HepG2 (cell line): ENCODE results near the gene ZNRF3. TPM values are rescaled to one million over a fixed set of nuclear protein-coding genes. Genes with fewer than 3 reads are reported as not detected.
A peak's percentile ranks its signal among the peaks of the same experiment; 100 is the strongest.

Source experiments
- ATAC-seq: fragments of 200-7000 bp; cut with Tn5 transposase; 3 replicates; pipeline ENCODE4 v1.9.1; 2020; ENCODE audit warnings: mild to moderate bottlenecking, moderate library complexity
- BruUV-seq: library from RNA; stranded (reverse); fragments of 400-500 nt; replicated peaks from 2 replicates; lab custom pipeline; 2021; lab: Mats Ljungman, UMichigan
- CTCF ChIA-PET: fragments of 300-600 bp; formaldehyde crosslinking; extraction: SDS; loops from one replicate; lab custom pipeline; 2021; ENCODE audit warnings: low total read pairs, inconsistent platforms, low intra/inter-chr PET ratio; lab: Yijun Ruan, JAX
- POLR2A ChIA-PET: fragments of 350-600 bp; sonication (Branson Sonifier 250); formaldehyde crosslinking; loops from one replicate; lab custom pipeline; 2020; ENCODE audit warnings: antibody characterized with exemption, inconsistent platforms; lab: Yijun Ruan, JAX
- DNase-seq: peaks from one replicate; pipeline ENCODE4 v3.0.0-alpha.2; 2015; ENCODE audit warnings: low spot score
- FAIRE-seq: peaks from 3 replicates; lab custom pipeline; 2011; peaks lifted over from hg19 to GRCh38; lab: Jason Lieb, UNC
- H2AFZ ChIP-seq: one replicate; pipeline ENCODE4 v1.6.1; 2011; ENCODE audit warnings: low read length, inconsistent platforms
- H3K27ac ChIP-seq: fragments of 300-600 bp; 3 replicates; pipeline ENCODE4 v1.8.0; 2011; ENCODE audit warnings: mixed run types, mild to moderate bottlenecking, mixed read lengths, low read length, inconsistent platforms; ENCODE audit not compliant: insufficient read depth; ENCODE audit errors: extremely low read length
- H3K27me3 ChIP-seq, 2 experiments: fragments of 200-600 bp in 1 of 2; 2 replicates in 1 of 2; 3 replicates in 1 of 2; pipeline versions ENCODE4 v1.6.0 to v1.8.0; 2011; ENCODE audit warnings: low read length in 2 of 2, mild to moderate bottlenecking in 2 of 2, moderate library complexity in 2 of 2, inconsistent platforms in 1 of 2; ENCODE audit not compliant: insufficient read depth in 2 of 2, control insufficient read depth in 1 of 2
- H3K36me3 ChIP-seq, 2 experiments: fragments of 200-600 bp in 1 of 2; replicated peaks in 1 of 2; 2 replicates in 1 of 2; 3 replicates in 1 of 2; pipeline versions ENCODE4 v1.5.1 to v1.8.0; 2011; ENCODE audit warnings: low read length in 2 of 2, inconsistent platforms in 1 of 2; ENCODE audit not compliant: insufficient read depth in 2 of 2, control insufficient read depth in 1 of 2
- H3K4me1 ChIP-seq: 2 replicates; pipeline ENCODE4 v1.5.1; 2012; ENCODE audit warnings: low read length, inconsistent platforms; ENCODE audit not compliant: insufficient read depth
- H3K4me2 ChIP-seq: 2 replicates; pipeline ENCODE4 v1.6.0; 2011; ENCODE audit warnings: low read depth, low read length, inconsistent platforms
- H3K4me3 ChIP-seq, 3 experiments: fragments of 200-600 bp in 1 of 3; sonication (generic), shearing (Covaris generic) in 1 of 3; replicated peaks in 1 of 3; 2 replicates each; pipeline ENCODE4 v1.5.1; 2011 to 2016; ENCODE audit warnings: low read length in 3 of 3, inconsistent platforms in 2 of 3, low read depth in 2 of 3, mild to moderate bottlenecking in 2 of 3, control low read depth in 1 of 3, mixed read lengths in 1 of 3; ENCODE audit not compliant: insufficient read depth in 1 of 3
- H3K79me2 ChIP-seq: one replicate; pipeline ENCODE4 v1.6.1; 2011; ENCODE audit warnings: low read length, inconsistent platforms; ENCODE audit not compliant: insufficient read depth
- H3K9ac ChIP-seq: 2 replicates; pipeline ENCODE4 v1.6.0; 2011; ENCODE audit warnings: mild to moderate bottlenecking, low read depth, low read length, inconsistent platforms; ENCODE audit not compliant: insufficient read depth
- H3K9me3 ChIP-seq: 2 replicates; pipeline ENCODE4 v1.5.1; 2012; ENCODE audit warnings: mild to moderate bottlenecking, low read length
- H4K20me1 ChIP-seq: 2 replicates; pipeline ENCODE4 v1.6.0; 2011; ENCODE audit warnings: inconsistent platforms, mild to moderate bottlenecking, low read length, moderate library complexity; ENCODE audit not compliant: insufficient read depth
- AGO2 ChIP-seq: fragments of 200-400 bp; formaldehyde crosslinking; optimal IDR thresholded peaks from 2 replicates; pipeline ENCODE3; 2017; ENCODE audit warnings: mild to moderate bottlenecking, low read depth, low read length, moderate library complexity
- ATF6 ChIP-seq: sonication (generic); formaldehyde crosslinking; conservative IDR thresholded peaks from 2 replicates; pipeline ENCODE4 v1.4.0; 2020; ENCODE audit warnings: missing genetic modification reagents
- BCL3 ChIP-seq: sonication (generic); formaldehyde crosslinking; IDR thresholded peaks from 2 replicates; pipeline ENCODE4 v1.5.1; 2020; ENCODE audit warnings: mild to moderate bottlenecking, missing genetic modification reagents, moderate library complexity
- PHF21A ChIP-seq: sonication (generic); formaldehyde crosslinking; IDR thresholded peaks from 2 replicates; pipeline ENCODE4 v1.5.0; 2020; ENCODE audit warnings: mild to moderate bottlenecking, missing genetic modification reagents
- RBM22 ChIP-seq: fragments of 200-400 bp; formaldehyde crosslinking; optimal IDR thresholded peaks from 2 replicates; pipeline ENCODE3; 2017; ENCODE audit warnings: mild to moderate bottlenecking, low read length, moderate library complexity
- SATB2 ChIP-seq: sonication (generic); formaldehyde crosslinking; IDR thresholded peaks from 2 replicates; pipeline ENCODE4 v1.5.0; 2020; ENCODE audit warnings: missing genetic modification reagents
- SOX13 ChIP-seq, 3 experiments: fragments of 450-650 bp in 1 of 3; sonication (generic) in 1 of 3; formaldehyde crosslinking in 1 of 3; IDR thresholded peaks in 2 of 3; conservative IDR thresholded peaks in 1 of 3; 2 replicates each; pipeline versions ENCODE4 v1.5.0 to v1.6.1; 2016 to 2020; ENCODE audit warnings: antibody characterized with exemption in 1 of 3, mild to moderate bottlenecking in 1 of 3, missing compliant biosample characterization in 1 of 3, missing genetic modification reagents in 1 of 3, moderate library complexity in 1 of 3
- ZNF280B ChIP-seq: sonication (generic); formaldehyde crosslinking; IDR thresholded peaks from 2 replicates; pipeline ENCODE4 v1.5.0; 2020; ENCODE audit warnings: missing genetic modification reagents, mild to moderate bottlenecking, borderline replicate concordance
- ZNF569 ChIP-seq: sonication (generic); formaldehyde crosslinking; IDR thresholded peaks from 2 replicates; pipeline ENCODE4 v1.5.0; 2020; ENCODE audit warnings: mild to moderate bottlenecking, missing genetic modification reagents, moderate library complexity, borderline replicate concordance
- ZNF75D ChIP-seq: sonication (generic); formaldehyde crosslinking; IDR thresholded peaks from 2 replicates; pipeline ENCODE4 v1.8.1; 2023; ENCODE audit warnings: missing genetic modification reagents, mild to moderate bottlenecking, borderline replicate concordance
- WGBS: methylation state at CpG from one replicate; pipeline ENCODE4 v1.1.6; 2017; ENCODE audit warnings: low lambda C conversion rate; 5-methylcytosine and 5-hydroxymethylcytosine counted together
- in situ Hi-C: cut with HindIII; loops from 2 replicates; pipeline ENCODE4 v1.10.0; 2017; ENCODE audit warnings: low pct_unique_long_range_greater_than_20kb; ENCODE audit not compliant: extremely low pct_ligation_motif_present
- intact Hi-C: fragments of 100-400 bp; cut with micrococcal nuclease; formaldehyde crosslinking; loops from one replicate; pipeline ENCODE4 v1.10.0; 2022; ENCODE audit not compliant: unreplicated experiment
- polyA plus RNA-seq, 8 experiments: library from polyadenylated mRNA; depleted of rRNA in 3 of 8; stranded (reverse) in 7 of 8; unstranded in 1 of 8; fragments of >200 nt; fragmentation: Illumina TruSeq in 4 of 8; extraction: Trizol in 4 of 8; gene quantifications; 2 replicates each; pipeline versions ENCODE4 v1.2.1 to v1.2.3, GENCODE V29; 2011 to 2016; ENCODE audit warnings: low read depth in 4 of 8, missing spikeins in 1 of 8, mixed read lengths in 1 of 8; ENCODE audit not compliant: insufficient read depth in 1 of 8
- total RNA-seq, 5 experiments: library from RNA; depleted of rRNA; stranded (reverse); fragments of >200 nt; fragmentation: Illumina TruSeq; extraction: Trizol; gene quantifications; 2 replicates each; pipeline ENCODE4 v1.2.3, GENCODE V29; 2016; ENCODE audit warnings: low read depth in 1 of 5

The ZNRF3 gene
- total and polyA plus RNA-seq, 2 of the 13 experiments (the other 11 are each of a cell fraction or from before 2014, with no cell fraction given) = 20.3 to 36.7 TPM

GRCh38 chr22:29009148-29009547 lies 125.8 kb downstream of the ZNRF3 start:
- Histone ChIP-seq H3K36me3 (peaks cover 5 to 45% of the 10 kb centered on the region in 2 experiments), H3K27me3 (no peaks in the 10 kb centered on the region), H3K27ac (no peak overlapping the region), H3K9ac (no peak overlapping the region), H3K9me3 (no peaks in the 10 kb centered on the region), H4K20me1 (no peaks in the 10 kb centered on the region), H3K4me3 (no peak overlapping the region), H3K4me2 (no peak overlapping the region), H2AFZ (no peak overlapping the region), H3K4me1 (peaks cover 98% of the 10 kb centered on the region), H3K79me2 (peaks cover 83% of the 10 kb centered on the region)
- in situ Hi-C loops (no loop called here), intact Hi-C loops (no loop called here)
- FAIRE-seq = no peak
- ATAC-seq = no peak
- TF ChIP-seq AGO2 = peak; percentile 11
- no peak for TF ChIP-seq SATB2 (CRISPR knock-in tag)
- no peak for DNase-seq
- WGBS = 96% methylated on average over 5 of the region's 5 CpGs
- CTCF ChIA-PET = no interaction called here
- no TSS peak for BruUV-seq
- POLR2A ChIA-PET = no interaction called here

- ATAC-seq = no peak
- no peaks in the 10 kb centered on the region for H3K9me3 ChIP-seq
- no peak for FAIRE-seq
- H3K27me3 ChIP-seq = no peaks in the 10 kb centered on the region
- peaks cover 88% of the 10 kb centered on the region for H3K79me2 ChIP-seq
- no peak overlapping the region for H2AFZ ChIP-seq
- no peak overlapping the region for H3K4me2 ChIP-seq
- TF ChIP-seq RBM22 = peak; percentile 68
- TF ChIP-seq ATF6 (CRISPR knock-in tag) = no peak
- no peak for TF ChIP-seq ZNF569
- no peak for TF ChIP-seq ZNF75D (CRISPR knock-in tag)
- 0 out of 2 replicates have a peak, but pooled peaks have one; percentile 5 for TF ChIP-seq PHF21A (CRISPR knock-in tag)
- no peak for TF ChIP-seq BCL3 (CRISPR knock-in tag)
- no peak for TF ChIP-seq ZNF280B (CRISPR knock-in tag)
- TF ChIP-seq SOX13 (IDR thresholded peaks at IDR 0.05) = no peak
- no peak for TF ChIP-seq SOX13 (CRISPR knock-in tag; conservative IDR thresholded peaks at IDR 0.05 in 1 of 2, IDR thresholded peaks at IDR 0.05 in 1 of 2)
- TF ChIP-seq, all 625 proteins: peak for 2
- intact Hi-C loops (no loop called here), in situ Hi-C loops (no loop called here)
- peak overlapping the region; percentile 29 for H3K27ac ChIP-seq
- H4K20me1 ChIP-seq = no peaks in the 10 kb centered on the region
- peaks cover 6 to 49% of the 10 kb centered on the region in 2 experiments for H3K36me3 ChIP-seq
- H3K9ac ChIP-seq = no peak overlapping the region
- no peak for DNase-seq
- WGBS = 88% methylated on average over 14 of the region's 14 CpGs
- H3K4me1 ChIP-seq = peaks cover 98% of the 10 kb centered on the region
- ChIA-PET POLR2A (interaction anchor here (1.4 kb wide), 1 partner anchor 11 kb away, joined by 5 read pairs; no protein-coding TSS in a partner anchor), CTCF (no interaction called here)
- no peak overlapping the region for H3K4me3 ChIP-seq
- BruUV-seq = no TSS peak
These were observed 128.1 kb downstream of the ZNRF3 start for GRCh38 chr22:29011240-29012100.
